PC-3 (cell line): Measurements from ENCODE around the gene DST. TPM values are rescaled to one million over a fixed set of nuclear protein-coding genes. Genes with fewer than 3 reads are reported as not detected.

Experiments
- ATAC-seq: fragments of 200-7000 bp; cut with Tn5 transposase; 2 replicates; pipeline ENCODE4 v1.9.1; 2020; ENCODE audit warnings: mild to moderate bottlenecking, moderate library complexity
- BruUV-seq: library from RNA; stranded (reverse); fragments of 400-500 nt; replicated peaks from 2 replicates; lab custom pipeline; 2021; lab: Mats Ljungman, UMichigan
- CTCF ChIA-PET: fragments of 300-600 bp; sonication (Branson Sonifier 250); formaldehyde crosslinking; loops from one replicate; lab custom pipeline; 2022; ENCODE audit warnings: antibody characterized with exemption; lab: Charles Lee
- POLR2A ChIA-PET: fragments of 300-600 bp; sonication (Branson Sonifier 250); formaldehyde crosslinking; loops from one replicate; lab custom pipeline; 2022; ENCODE audit warnings: antibody characterized with exemption; ENCODE audit not compliant: unreplicated experiment; lab: Charles Lee
- DNase-seq: peaks from one replicate; pipeline ENCODE4 v3.0.0-alpha.2; 2015
- H2AFZ ChIP-seq: fragments of 300-600 bp; sonication (generic); 2 replicates; pipeline ENCODE4 v1.6.0; 2016; ENCODE audit warnings: antibody characterized with exemption, low read length
- H3F3A ChIP-seq: fragments of 300-600 bp; sonication (generic); one replicate; pipeline ENCODE4 v1.6.0; 2017; ENCODE audit warnings: antibody characterized with exemption, low read length, control low read depth, mild to moderate bottlenecking; ENCODE audit not compliant: unreplicated experiment
- H3K27ac ChIP-seq: fragments of 300-600 bp; sonication (generic); 2 replicates; pipeline ENCODE4 v1.5.1; 2016; ENCODE audit warnings: mild to moderate bottlenecking, low read length
- H3K27me3 ChIP-seq: fragments of 300-600 bp; sonication (generic); 2 replicates; pipeline ENCODE4 v1.6.1; 2016; ENCODE audit warnings: low read length, mixed read lengths
- H3K36me3 ChIP-seq: fragments of 300-600 bp; sonication (generic); 2 replicates; pipeline ENCODE4 v1.6.1; 2016; ENCODE audit warnings: low read depth, mixed run types, low read length, mixed read lengths
- H3K4me1 ChIP-seq: fragments of 300-600 bp; sonication (generic); 2 replicates; pipeline ENCODE4 v1.5.1; 2016; ENCODE audit warnings: low read length; ENCODE audit not compliant: insufficient read depth
- H3K4me2 ChIP-seq: fragments of 300-600 bp; sonication (generic); 2 replicates; pipeline ENCODE4 v1.6.0; 2016; ENCODE audit warnings: low read length
- H3K4me3 ChIP-seq: fragments of 300-600 bp; sonication (generic); 2 replicates; pipeline ENCODE4 v1.5.1; 2016; ENCODE audit warnings: mild to moderate bottlenecking, low read length, mixed read lengths
- H3K79me2 ChIP-seq: fragments of 300-600 bp; sonication (generic); 2 replicates; pipeline ENCODE4 v1.6.1; 2017; ENCODE audit warnings: low read length, mixed read lengths
- H3K9ac ChIP-seq: fragments of 300-600 bp; sonication (generic); 2 replicates; pipeline ENCODE4 v1.6.0; 2016; ENCODE audit warnings: mild to moderate bottlenecking, low read length
- H3K9me2 ChIP-seq: fragments of 300-600 bp; sonication (generic); replicated peaks from 2 replicates; pipeline ENCODE4 v1.6.1; 2016; ENCODE audit warnings: mixed run types, low read length, mixed read lengths
- H3K9me3 ChIP-seq: fragments of 300-600 bp; sonication (generic); 2 replicates; pipeline ENCODE4 v1.6.1; 2016; ENCODE audit warnings: low read length, mixed read lengths
- H4K20me1 ChIP-seq: fragments of 300-600 bp; sonication (generic); 2 replicates; pipeline ENCODE4 v1.6.1; 2016; ENCODE audit warnings: low read length, mixed read lengths
- CTCF ChIP-seq: fragments of 300-600 bp; sonication (generic); conservative IDR thresholded peaks from 2 replicates; pipeline ENCODE4 v1.5.1; 2017; ENCODE audit warnings: antibody characterized with exemption, low read depth, mild to moderate bottlenecking, low read length
- EZH2 ChIP-seq: fragments of 300-600 bp; sonication (generic); IDR thresholded peaks from one replicate; pipeline ENCODE4 v1.6.1; 2017; ENCODE audit warnings: antibody characterized with exemption, mild to moderate bottlenecking, low read length; ENCODE audit not compliant: unreplicated experiment
- EZH2phosphoT487 ChIP-seq: fragments of 300-600 bp; sonication (generic); IDR thresholded peaks from 2 replicates; pipeline ENCODE4 v1.6.1; 2018; ENCODE audit warnings: mild to moderate bottlenecking, antibody characterized with exemption, low read length, borderline replicate concordance
- intact Hi-C: fragments of 100-400 bp; cut with micrococcal nuclease; formaldehyde crosslinking; loops from 2 replicates; pipeline ENCODE4 v1.9.0; 2023
- total RNA-seq: library from RNA; depleted of rRNA; stranded (reverse); fragments of >200 nt; gene quantifications from 2 replicates; pipeline ENCODE4 v1.2.3, GENCODE V29; 2014

The DST gene
- total RNA-seq, 1 experiment from 2014 or later: 81.5 TPM

DNA sequence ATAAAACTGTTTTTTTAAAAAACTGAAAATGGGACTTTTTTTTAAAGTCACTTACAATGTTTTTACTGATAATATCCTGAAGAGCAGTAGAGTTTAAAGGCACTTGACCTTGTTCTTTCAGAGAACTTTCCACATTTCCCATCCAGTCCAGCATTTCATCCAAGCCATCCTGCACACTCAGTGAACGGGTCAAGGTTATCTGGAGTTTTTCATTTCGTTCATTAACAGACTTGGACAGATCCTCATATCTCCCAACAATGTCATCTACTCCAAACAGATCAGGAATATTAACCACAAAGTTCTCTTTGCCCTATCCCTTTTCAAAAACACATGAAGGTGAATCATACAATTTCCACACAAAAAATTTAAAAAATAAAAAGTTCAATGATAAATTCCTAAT is 69.1 kb downstream of the DST start:
- H3F3A ChIP-seq: peaks cover 2% of the 10 kb centered on the region
- no peaks in the 10 kb centered on the region for H3K36me3 ChIP-seq
- no peak for ATAC-seq
- H2AFZ ChIP-seq: no peak overlapping the region
- no peak overlapping the region for H3K27ac ChIP-seq
- POLR2A ChIA-PET: no interaction called here
- no peaks in the 10 kb centered on the region for H3K27me3 ChIP-seq
- DNase-seq: no peak
- intact Hi-C loops: no loop called here
- no peak for TF ChIP-seq CTCF
- no peak for TF ChIP-seq EZH2
- no peak for TF ChIP-seq EZH2phosphoT487
- H3K4me1 ChIP-seq: peaks cover under 1% of the 10 kb centered on the region
- no TSS peak for BruUV-seq
- CTCF ChIA-PET: interaction anchor here (0.7 kb wide), 1 partner anchor 48 kb away, joined by 4 read pairs; no protein-coding TSS in a partner anchor
- H3K79me2 ChIP-seq: no peaks in the 10 kb centered on the region
- H4K20me1 ChIP-seq: no peaks in the 10 kb centered on the region
- no peaks in the 10 kb centered on the region for H3K9me2 ChIP-seq
- H3K4me3 ChIP-seq: no peak overlapping the region
- no peak overlapping the region for H3K4me2 ChIP-seq
- no peak overlapping the region for H3K9ac ChIP-seq
- H3K9me3 ChIP-seq: no peaks in the 10 kb centered on the region

- Histone ChIP-seq H3K27me3 (no peaks in the 10 kb centered on the region), H4K20me1 (no peaks in the 10 kb centered on the region), H3K9ac (no peak overlapping the region), H3K27ac (no peak overlapping the region), H3K4me1 (no peaks in the 10 kb centered on the region), H3K79me2 (no peaks in the 10 kb centered on the region), H3K4me2 (no peak overlapping the region), H3K9me2 (no peaks in the 10 kb centered on the region), H3F3A (no peaks in the 10 kb centered on the region), H3K9me3 (no peaks in the 10 kb centered on the region), H3K36me3 (no peaks in the 10 kb centered on the region), H2AFZ (no peak overlapping the region), H3K4me3 (no peak overlapping the region)
- ChIA-PET POLR2A (interaction anchor here (0.6 kb wide), 1 partner anchor 53 kb away, joined by 4 read pairs; no protein-coding TSS in a partner anchor), CTCF (interaction anchor here (0.7 kb wide), 1 partner anchor 47 kb away, joined by 4 read pairs; no protein-coding TSS in a partner anchor)
- intact Hi-C loops: no loop called here
- DNase-seq: no peak
- no peak for ATAC-seq
- TF ChIP-seq EZH2phosphoT487 (no peak), CTCF (no peak), EZH2 (no peak)
- no TSS peak for BruUV-seq
These were observed 69.8 kb downstream of the DST start for GRCh38 chr6:56572788-56573471.

- Histone ChIP-seq H3K9me2 (no peaks in the 10 kb centered on the region), H3K36me3 (no peaks in the 10 kb centered on the region), H3K27me3 (no peaks in the 10 kb centered on the region), H3K79me2 (no peaks in the 10 kb centered on the region), H3K4me1 (no peaks in the 10 kb centered on the region), H4K20me1 (no peaks in the 10 kb centered on the region), H3K9me3 (no peaks in the 10 kb centered on the region), H3K4me2 (no peak overlapping the region), H3K27ac (no peak overlapping the region), H3F3A (no peaks in the 10 kb centered on the region), H3K9ac (no peak overlapping the region), H2AFZ (no peak overlapping the region), H3K4me3 (no peak overlapping the region)
- POLR2A ChIA-PET: no interaction called here
- DNase-seq: no peak
- intact Hi-C loops: loop anchor here (2.0 kb wide), 1 partner anchor 213 kb away; no protein-coding TSS in a partner anchor
- BruUV-seq: no TSS peak
- no peak for ATAC-seq
- CTCF ChIA-PET: interaction anchor here (0.6 kb wide), 2 partner anchors 96 to 201 kb away, joined by 3 to 5 read pairs; no protein-coding TSS in a partner anchor
- TF ChIP-seq CTCF (no peak), EZH2 (no peak), EZH2phosphoT487 (no peak)
These were observed 71.1 kb downstream of the DST start for GRCh38 chr6:56571605-56572004.
